Measurements from ENCODE around the gene ADRM1.

The ADRM1 gene

GRCh38 chr20:62298577-62299249 is 4.1 kb upstream of the ADRM1 start:
- no peak for DNase-seq

GRCh38 chr20:62299666-62300236 is 3.0 kb upstream of the ADRM1 start:
- no peak for DNase-seq

- no peak for DNase-seq
Observed at GRCh38 chr20:62300319-62300718, 2.5 kb upstream of the ADRM1 start.

GRCh38 chr20:62301111-62301668 is 1.6 kb upstream of the ADRM1 start:
- DNase-seq, result no peak

GRCh38 chr20:62301773-62302340 is 940 bp upstream of the ADRM1 start:
- DNase-seq, result no peak

GRCh38 chr20:62303062-62303339 is 204 bp downstream of the ADRM1 start:
- no peak for DNase-seq

- DNase-seq, result no peak
Observed at GRCh38 chr20:62303340-62304226, 786 bp downstream of the ADRM1 start.

- DNase-seq, result no peak
Observed at GRCh38 chr20:62304331-62305148, 1.7 kb downstream of the ADRM1 start.

- DNase-seq, result no peak
Observed at GRCh38 chr20:62305149-62305764, 2.5 kb downstream of the ADRM1 start.

- no peak for DNase-seq
Observed at GRCh38 chr20:62305765-62306413, 3.1 kb downstream of the ADRM1 start.

- no peak for DNase-seq
Observed at GRCh38 chr20:62306414-62307187, 3.8 kb downstream of the ADRM1 start.

- DNase-seq, result no peak
Observed at GRCh38 chr20:62307226-62308101, 4.7 kb downstream of the ADRM1 start.

- no peak for DNase-seq
Observed at GRCh38 chr20:62308102-62308822, 5.5 kb downstream of the ADRM1 start.

- no peak for DNase-seq
Observed at GRCh38 chr20:62309198-62309944, 6.6 kb downstream of the ADRM1 start.

- DNase-seq, result no peak
Observed at GRCh38 chr20:62309947-62310756, 7.4 kb downstream of the ADRM1 start.

GRCh38 chr20:62310757-62311121 is 7.9 kb downstream of the ADRM1 start:
- DNase-seq, result no peak

- no peak for DNase-seq
Observed at GRCh38 chr20:62311150-62311549, 8.4 kb downstream of the ADRM1 start.
